ENCODE measurements around the gene CXCL11. TPM values are rescaled to one million over a fixed set of nuclear protein-coding genes. Genes with fewer than 3 reads are reported as not detected.

CXCL11 gene
- total and polyA plus RNA-seq, 9 of the 15 experiments (the other 6 are each of a cell fraction or from before 2014, with no cell fraction given) = 2.1 to 9.1 (median 4.5) TPM

DNA sequence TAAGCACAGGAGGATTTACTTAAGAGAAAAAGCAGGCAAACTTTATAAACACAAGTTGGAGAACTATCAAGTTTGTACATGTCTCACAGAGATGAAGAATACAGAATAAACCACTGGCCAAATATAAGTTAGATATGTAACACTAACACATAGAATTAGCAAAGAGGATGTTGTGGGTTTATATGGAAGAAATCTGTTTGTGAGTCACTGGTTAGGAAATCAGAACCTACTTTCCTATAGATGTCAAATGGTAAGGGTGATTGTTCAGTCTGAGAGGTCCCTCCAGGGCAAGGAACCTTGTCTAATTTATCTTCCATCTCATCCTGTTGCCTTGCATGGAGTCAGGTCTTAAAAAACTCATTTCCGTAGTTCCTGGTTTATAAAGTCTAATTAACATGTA lies 23.9 kb upstream of the CXCL11 start (continued):
- TF ChIP-seq, protein P1, sequence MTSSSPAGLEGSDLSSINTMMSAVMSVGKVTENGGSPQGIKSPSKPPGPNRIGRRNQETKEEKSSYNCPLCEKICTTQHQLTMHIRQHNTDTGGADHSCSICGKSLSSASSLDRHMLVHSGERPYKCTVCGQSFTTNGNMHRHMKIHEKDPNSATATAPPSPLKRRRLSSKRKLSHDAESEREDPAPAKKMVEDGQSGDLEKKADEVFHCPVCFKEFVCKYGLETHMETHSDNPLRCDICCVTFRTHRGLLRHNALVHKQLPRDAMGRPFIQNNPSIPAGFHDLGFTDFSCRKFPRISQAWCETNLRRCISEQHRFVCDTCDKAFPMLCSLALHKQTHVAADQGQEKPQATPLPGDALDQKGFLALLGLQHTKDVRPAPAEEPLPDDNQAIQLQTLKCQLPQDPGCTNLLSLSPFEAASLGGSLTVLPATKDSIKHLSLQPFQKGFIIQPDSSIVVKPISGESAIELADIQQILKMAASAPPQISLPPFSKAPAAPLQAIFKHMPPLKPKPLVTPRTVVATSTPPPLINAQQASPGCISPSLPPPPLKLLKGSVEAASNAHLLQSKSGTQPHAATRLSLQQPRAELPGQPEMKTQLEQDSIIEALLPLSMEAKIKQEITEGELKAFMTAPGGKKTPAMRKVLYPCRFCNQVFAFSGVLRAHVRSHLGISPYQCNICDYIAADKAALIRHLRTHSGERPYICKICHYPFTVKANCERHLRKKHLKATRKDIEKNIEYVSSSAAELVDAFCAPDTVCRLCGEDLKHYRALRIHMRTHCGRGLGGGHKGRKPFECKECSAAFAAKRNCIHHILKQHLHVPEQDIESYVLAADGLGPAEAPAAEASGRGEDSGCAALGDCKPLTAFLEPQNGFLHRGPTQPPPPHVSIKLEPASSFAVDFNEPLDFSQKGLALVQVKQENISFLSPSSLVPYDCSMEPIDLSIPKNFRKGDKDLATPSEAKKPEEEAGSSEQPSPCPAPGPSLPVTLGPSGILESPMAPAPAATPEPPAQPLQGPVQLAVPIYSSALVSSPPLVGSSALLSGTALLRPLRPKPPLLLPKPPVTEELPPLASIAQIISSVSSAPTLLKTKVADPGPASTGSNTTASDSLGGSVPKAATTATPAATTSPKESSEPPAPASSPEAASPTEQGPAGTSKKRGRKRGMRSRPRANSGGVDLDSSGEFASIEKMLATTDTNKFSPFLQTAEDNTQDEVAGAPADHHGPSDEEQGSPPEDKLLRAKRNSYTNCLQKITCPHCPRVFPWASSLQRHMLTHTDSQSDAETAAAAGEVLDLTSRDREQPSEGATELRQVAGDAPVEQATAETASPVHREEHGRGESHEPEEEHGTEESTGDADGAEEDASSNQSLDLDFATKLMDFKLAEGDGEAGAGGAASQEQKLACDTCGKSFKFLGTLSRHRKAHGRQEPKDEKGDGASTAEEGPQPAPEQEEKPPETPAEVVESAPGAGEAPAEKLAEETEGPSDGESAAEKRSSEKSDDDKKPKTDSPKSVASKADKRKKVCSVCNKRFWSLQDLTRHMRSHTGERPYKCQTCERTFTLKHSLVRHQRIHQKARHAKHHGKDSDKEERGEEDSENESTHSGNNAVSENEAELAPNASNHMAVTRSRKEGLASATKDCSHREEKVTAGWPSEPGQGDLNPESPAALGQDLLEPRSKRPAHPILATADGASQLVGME (CRISPR knock-in tag; IDR thresholded peaks at IDR 0.05) = no peak
- no peak for TF ChIP-seq ZNF668 (CRISPR knock-in tag; IDR thresholded peaks at IDR 0.05)
- TF ChIP-seq ZNF174 (CRISPR knock-in tag; IDR thresholded peaks at IDR 0.05) = no peak
- no peak for TF ChIP-seq NR2C1 (IDR thresholded peaks at IDR 0.05)
- TF ChIP-seq NR2C1 (tag; IDR thresholded peaks at IDR 0.05) = no peak
- no peak for TF ChIP-seq MAZ (CRISPR knock-in tag; conservative IDR thresholded peaks at IDR 0.05 in 1 of 2, IDR thresholded peaks at IDR 0.05 in 1 of 2)
- TF ChIP-seq, protein P2, sequence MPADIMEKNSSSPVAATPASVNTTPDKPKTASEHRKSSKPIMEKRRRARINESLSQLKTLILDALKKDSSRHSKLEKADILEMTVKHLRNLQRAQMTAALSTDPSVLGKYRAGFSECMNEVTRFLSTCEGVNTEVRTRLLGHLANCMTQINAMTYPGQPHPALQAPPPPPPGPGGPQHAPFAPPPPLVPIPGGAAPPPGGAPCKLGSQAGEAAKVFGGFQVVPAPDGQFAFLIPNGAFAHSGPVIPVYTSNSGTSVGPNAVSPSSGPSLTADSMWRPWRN (IDR thresholded peaks at IDR 0.05; ENCODE audit: low read depth) = no peak
- TF ChIP-seq FIP1L1 (IDR thresholded peaks at IDR 0.05; ENCODE audit: low read depth, low read length, poor library complexity, severe bottlenecking) = no peak
- TF ChIP-seq ZNF75A (CRISPR knock-in tag; IDR thresholded peaks at IDR 0.05) = no peak
- no peak for TF ChIP-seq RFX5 (IDR thresholded peaks at IDR 0.05; ENCODE audit: low read depth, low read length)
